GM04504 (cell line): ENCODE data around the gene LRRC8D.

Source experiments
- DNase-seq: peaks from one replicate; pipeline ENCODE4 v3.0.0-alpha.2; 2012; ENCODE audit warnings: low read depth

The LRRC8D gene

GRCh38 chr1:89834083-89834704 lies 13.4 kb downstream of the LRRC8D start:
- DNase-seq = no peak

- no peak for DNase-seq
Observed at GRCh38 chr1:89836252-89837035, 15.6 kb downstream of the LRRC8D start.

GRCh38 chr1:89837036-89837481 lies 16.2 kb downstream of the LRRC8D start:
- DNase-seq = no peak

GRCh38 chr1:89837510-89837909 lies 16.7 kb downstream of the LRRC8D start:
- no peak for DNase-seq

GRCh38 chr1:89839516-89839915 lies 18.7 kb downstream of the LRRC8D start:
- no peak for DNase-seq

- no peak for DNase-seq
Observed at GRCh38 chr1:89841507-89841906, 20.7 kb downstream of the LRRC8D start.

- DNase-seq = no peak
Observed at GRCh38 chr1:89842567-89843272, 21.9 kb downstream of the LRRC8D start.

GRCh38 chr1:89843273-89844130 lies 22.7 kb downstream of the LRRC8D start:
- DNase-seq = no peak

GRCh38 chr1:89844241-89844807 lies 23.5 kb downstream of the LRRC8D start:
- no peak for DNase-seq

- no peak for DNase-seq
Observed at GRCh38 chr1:89844860-89845259, 24.0 kb downstream of the LRRC8D start.

GRCh38 chr1:89847191-89847729 lies 26.4 kb downstream of the LRRC8D start:
- no peak for DNase-seq

- DNase-seq = no peak
Observed at GRCh38 chr1:89850844-89851415, 30.1 kb downstream of the LRRC8D start.

- no peak for DNase-seq
Observed at GRCh38 chr1:89854140-89854539, 33.3 kb downstream of the LRRC8D start.

- no peak for DNase-seq
Observed at GRCh38 chr1:89855413-89856123, 34.7 kb downstream of the LRRC8D start.

- DNase-seq = no peak
Observed at GRCh38 chr1:89863165-89863830, 42.5 kb downstream of the LRRC8D start.

- peak; percentile 52 for DNase-seq
Observed at GRCh38 chr1:89865498-89866382, 44.9 kb downstream of the LRRC8D start.

GRCh38 chr1:89866568-89866967 lies 45.7 kb downstream of the LRRC8D start:
- no peak for DNase-seq

GRCh38 chr1:89870998-89871397 lies 50.2 kb downstream of the LRRC8D start:
- no peak for DNase-seq
